GM12878 (cell line): ENCODE data around the gene TEPSIN. TPM values are rescaled to one million over a fixed set of nuclear protein-coding genes. Genes with fewer than 3 reads are reported as not detected.

Experiments used
- ATAC-seq: fragments of 200-7000 bp; cut with Tn5 transposase; 3 replicates; pipeline ENCODE4 v1.9.1; 2020; ENCODE audit warnings: mild to moderate bottlenecking, moderate library complexity
- BruUV-seq: library from RNA; stranded (reverse); fragments of 400-500 nt; replicated peaks from 2 replicates; lab custom pipeline; 2021; lab: Mats Ljungman, UMichigan
- CTCF ChIA-PET: fragments of 300-600 bp; sonication (Branson Sonifier 250); formaldehyde crosslinking; extraction: SDS; loops from one replicate; lab custom pipeline; 2021; ENCODE audit warnings: inconsistent platforms; lab: Yijun Ruan, JAX
- POLR2A ChIA-PET: fragments of 350-600 bp; formaldehyde crosslinking; extraction: SDS; loops from one replicate; lab custom pipeline; 2021; ENCODE audit warnings: inconsistent platforms; lab: Charles Lee
- RAD21 ChIA-PET: fragments of 300-600 bp; sonication (Branson Sonifier 250); formaldehyde crosslinking; loops from one replicate; lab custom pipeline; 2023; ENCODE audit warnings: antibody characterized with exemption; ENCODE audit not compliant: unreplicated experiment; lab: Charles Lee
- SMC1A ChIA-PET: fragments of 300-600 bp; sonication (Branson Sonifier 250); formaldehyde crosslinking; loops from one replicate; lab custom pipeline; 2023; ENCODE audit not compliant: unreplicated experiment, uncharacterized antibody; lab: Charles Lee
- DNase-seq: peaks from one replicate; pipeline ENCODE4 v3.0.0-alpha.2; 2011; ENCODE audit warnings: low read depth, low spot score
- FAIRE-seq: peaks from 3 replicates; lab custom pipeline; 2011; peaks lifted over from hg19 to GRCh38; lab: Jason Lieb, UNC
- H2AFZ ChIP-seq: 2 replicates; pipeline ENCODE4 v1.6.0; 2011; ENCODE audit warnings: low read depth, low read length, control low read depth; ENCODE audit not compliant: control insufficient read depth
- H3K27ac ChIP-seq: 2 replicates; pipeline ENCODE4 v1.5.1; 2011; ENCODE audit warnings: control low read depth; ENCODE audit not compliant: control insufficient read depth, insufficient read depth
- H3K27me3 ChIP-seq, 2 experiments: replicated peaks in 1 of 2; 2 replicates each; pipeline versions ENCODE4 v1.6.0 to v1.6.1; 2011; ENCODE audit warnings: low read length in 1 of 2; ENCODE audit not compliant: control insufficient read depth in 2 of 2, insufficient read depth in 2 of 2
- H3K36me3 ChIP-seq, 2 experiments: 2 replicates each; pipeline ENCODE4 v1.5.1; 2011; ENCODE audit warnings: low read length in 1 of 2; ENCODE audit not compliant: control insufficient read depth in 2 of 2, insufficient read depth in 2 of 2
- H3K4me1 ChIP-seq: 2 replicates; pipeline ENCODE4 v1.6.1; 2011; ENCODE audit warnings: mild to moderate bottlenecking, low read length, moderate library complexity, mixed read lengths; ENCODE audit not compliant: control insufficient read depth, insufficient read depth
- H3K4me2 ChIP-seq: 2 replicates; pipeline ENCODE4 v1.6.0; 2011; ENCODE audit warnings: control low read depth; ENCODE audit not compliant: control insufficient read depth, insufficient read depth
- H3K4me3 ChIP-seq: fragments of 200-600 bp; sonication (generic); 2 replicates; pipeline ENCODE4 v1.5.1; 2016
- H3K79me2 ChIP-seq: 2 replicates; pipeline ENCODE4 v1.6.0; 2011; ENCODE audit warnings: low read length; ENCODE audit not compliant: control insufficient read depth, insufficient read depth
- H3K9ac ChIP-seq: 2 replicates; pipeline ENCODE4 v1.8.0; 2011; ENCODE audit warnings: low read length, control low read depth, mixed read lengths; ENCODE audit not compliant: control insufficient read depth, insufficient read depth
- H3K9me3 ChIP-seq: replicated peaks from 3 replicates; pipeline ENCODE4 v1.5.1; 2011; ENCODE audit warnings: mild to moderate bottlenecking, low read length; ENCODE audit not compliant: control insufficient read depth, insufficient read depth
- H4K20me1 ChIP-seq: 2 replicates; pipeline ENCODE4 v1.6.0; 2011; ENCODE audit not compliant: control insufficient read depth, insufficient read depth
- EP300 ChIP-seq, 2 experiments: fragments of 150-350 bp in 1 of 2; IDR thresholded peaks; 2 replicates each; pipeline ENCODE4 v1.6.1; 2011 to 2012; ENCODE audit warnings: low read depth in 2 of 2, low read length in 2 of 2, borderline replicate concordance in 1 of 2, improper control_type of control experiment in 1 of 2, inconsistent platforms in 1 of 2; ENCODE audit not compliant: control insufficient read depth in 1 of 2
- FOS ChIP-seq: IDR thresholded peaks from 3 replicates; pipeline ENCODE4 v1.6.1; 2011; ENCODE audit warnings: borderline replicate concordance; ENCODE audit not compliant: insufficient read length; ENCODE audit errors: extremely low read depth
- HDGF ChIP-seq: fragments of 450-650 bp; IDR thresholded peaks from 2 replicates; pipeline ENCODE4 v1.6.1; 2016; ENCODE audit warnings: antibody characterized with exemption
- POLR2AphosphoS2 ChIP-seq: IDR thresholded peaks from 2 replicates; pipeline ENCODE4 v1.6.1; 2011; ENCODE audit warnings: low read depth, mild to moderate bottlenecking, low read length, improper control_type of control experiment, moderate library complexity
- RB1 ChIP-seq: fragments of 450-650 bp; formaldehyde crosslinking; IDR thresholded peaks from 2 replicates; pipeline ENCODE4 v1.6.1; 2017; ENCODE audit warnings: mild to moderate bottlenecking, borderline replicate concordance
- RFX5 ChIP-seq: IDR thresholded peaks from 2 replicates; pipeline ENCODE4 v1.6.1; 2011; ENCODE audit warnings: low read depth, low read length, improper control_type of control experiment
- STAT3 ChIP-seq: IDR thresholded peaks from 2 replicates; pipeline ENCODE4 v1.6.1; 2011; ENCODE audit warnings: low read depth, low read length, improper control_type of control experiment
- ZNF217 ChIP-seq: fragments of 450-650 bp; IDR thresholded peaks from 2 replicates; pipeline ENCODE4 v1.6.1; 2017; ENCODE audit warnings: antibody characterized with exemption, mild to moderate bottlenecking
- WGBS: methylation state at CpG from one replicate; pipeline ENCODE4 v1.1.6; 2016; ENCODE audit warnings: low lambda C conversion rate; ENCODE audit not compliant: insufficient replicate concordance, insufficient coverage; ENCODE audit errors: missing lambda C conversion rate; 5-methylcytosine and 5-hydroxymethylcytosine counted together
- in situ Hi-C: fragments of 300-500 bp; cut with MboI; formaldehyde crosslinking; loops from 9 replicates; pipeline ENCODE4 v1.14.3; 2018; ENCODE audit warnings: mixed read lengths
- intact Hi-C: fragments of 100-400 bp; cut with micrococcal nuclease; formaldehyde crosslinking; loops from one replicate; pipeline ENCODE4 v1.14.2; 2022; ENCODE audit not compliant: unreplicated experiment
- polyA plus RNA-seq, 11 experiments: library from polyadenylated mRNA; depleted of rRNA in 4 of 11; unstranded in 6 of 11; stranded (reverse) in 5 of 11; fragments of >200 nt; fragmentation: Nextera tagmentation in 4 of 11; fragmentation: Illumina TruSeq in 1 of 11; extraction: Ambion mirVana in 4 of 11; extraction: Trizol in 1 of 11; gene quantifications; 1 replicate in 1 of 11; 2 replicates in 10 of 11; pipeline versions ENCODE4 v1.2.1 to v1.2.3, GENCODE V29; 2011 to 2016; ENCODE audit warnings: inconsistent platforms in 2 of 11, missing spikeins in 2 of 11, low read depth in 1 of 11
- total RNA-seq, 4 experiments: library from RNA; depleted of rRNA in 3 of 4; stranded (reverse); fragments of >200 nt in 3 of 4; fragmentation: Illumina TruSeq in 1 of 4; extraction: Trizol in 1 of 4; gene quantifications; 2 replicates each; pipeline versions ENCODE4 v1.2.1 to v1.2.3, GENCODE V29; 2013 to 2021
- TF ChIP-seq, protein P1 (sequence below): fragments of 150-350 bp; IDR thresholded peaks from 2 replicates; pipeline ENCODE4 v1.6.1; 2016; ENCODE audit warnings: low read depth, low read length
- TF ChIP-seq, protein P2 (sequence below): IDR thresholded peaks from 2 replicates; pipeline ENCODE4 v1.6.1; 2012; ENCODE audit warnings: low read depth, low read length, improper control_type of control experiment
- TF ChIP-seq, protein P3 (sequence below): IDR thresholded peaks from 2 replicates; pipeline ENCODE4 v1.6.1; 2011; ENCODE audit warnings: low read depth, mild to moderate bottlenecking, low read length, moderate library complexity, borderline replicate concordance; ENCODE audit errors: extremely low read depth

TEPSIN gene
- total and polyA plus RNA-seq, 10 of the 15 experiments (the other 5 are each of a cell fraction or from before 2014, with no cell fraction given), result 0.87 to 36.7 (median 5.3) TPM

DNA sequence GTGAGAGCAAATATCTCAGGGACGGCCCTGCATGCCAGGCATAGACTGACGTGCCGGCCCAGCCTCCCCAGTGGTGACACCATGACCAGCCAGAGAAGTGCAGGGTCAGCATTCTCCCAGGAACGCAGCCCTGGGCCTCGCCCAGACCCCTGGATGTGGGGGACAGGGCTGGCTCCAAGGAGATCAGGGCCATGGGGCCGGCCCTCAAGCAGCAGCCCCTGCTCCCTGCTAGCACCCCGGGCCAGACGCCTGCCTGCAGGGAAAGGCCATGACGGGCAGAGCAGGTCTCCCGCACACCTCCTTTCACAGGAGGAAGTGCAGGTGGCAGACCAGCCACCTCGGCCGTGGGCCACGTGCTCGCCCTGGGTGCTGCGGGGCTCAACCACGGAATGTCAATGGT, 9.8 kb upstream of the TEPSIN start:
- Histone ChIP-seq H3K4me1 (peaks cover 18% of the 10 kb centered on the region), H4K20me1 (no peaks in the 10 kb centered on the region), H3K36me3 (peaks cover 2% of the 10 kb centered on the region in 2 experiments; a peak in 3 of 4 replicates)
- WGBS, result 89% methylated on average over 16 of the region's 16 CpGs
- ATAC-seq, result no peak
- no peak for TF ChIP-seq ZNF217
- TF ChIP-seq, all 136 proteins: peak for 0
- H3K9ac ChIP-seq, result no peak overlapping the region
- DNase-seq (no peak), FAIRE-seq (no peak)
- CTCF ChIA-PET, result no interaction called here
- RAD21 ChIA-PET, result no interaction called here
- no peak overlapping the region for H3K27ac ChIP-seq
- no peak overlapping the region for H2AFZ ChIP-seq
- SMC1A ChIA-PET, result no interaction called here
- H3K79me2 ChIP-seq, result no peaks in the 10 kb centered on the region
- no peak overlapping the region for H3K4me2 ChIP-seq
- H3K27me3 ChIP-seq, result no peaks in the 10 kb centered on the region
- in situ Hi-C loops, result loop anchor here (25.0 kb wide), 1 partner anchor 236 kb away; no protein-coding TSS in a partner anchor
- intact Hi-C loops, result no loop called here
- H3K9me3 ChIP-seq, result no peaks in the 10 kb centered on the region
- POLR2A ChIA-PET, result no interaction called here
- BruUV-seq, result no TSS peak
- H3K4me3 ChIP-seq, result no peak overlapping the region

DNA sequence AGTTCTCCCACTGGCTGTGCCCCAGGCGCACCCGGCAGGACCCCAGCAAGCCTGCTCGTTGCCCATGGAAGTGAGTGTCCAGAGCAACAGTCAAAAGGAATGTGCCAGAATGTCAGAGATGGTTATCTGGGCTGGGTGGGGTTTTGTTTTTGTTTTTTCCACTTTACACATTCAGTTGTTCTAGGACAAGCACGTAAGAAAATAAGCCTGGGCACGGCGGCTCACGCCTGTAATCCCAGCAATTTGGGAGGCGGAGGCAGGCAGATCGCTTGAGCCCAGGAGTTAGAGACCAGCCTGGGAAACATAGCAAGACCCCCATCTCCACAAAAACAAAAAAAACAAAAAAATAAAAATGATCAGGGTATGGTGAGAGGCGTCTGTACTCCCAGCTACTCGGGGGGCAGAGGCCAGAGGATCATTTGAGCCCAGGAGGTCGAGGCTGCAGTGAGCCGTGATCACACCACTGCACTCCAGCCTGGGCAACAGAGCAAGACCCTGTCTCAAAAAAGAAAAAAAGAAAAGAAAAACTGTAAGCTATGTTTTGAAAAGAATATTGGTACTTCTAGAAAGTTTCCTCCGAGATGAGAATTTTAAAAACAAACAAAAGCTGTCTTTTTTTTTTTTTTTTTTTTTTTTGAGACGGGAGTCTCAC, 8.6 kb upstream of the TEPSIN start:
- intact Hi-C loops (no loop called here), in situ Hi-C loops (loop anchor here (25.0 kb wide), 1 partner anchor 235 kb away; no protein-coding TSS in a partner anchor)
- POLR2A ChIA-PET, result interaction anchor here (0.7 kb wide), 3 partner anchors 12 to 623 kb away, joined by 3 to 6 read pairs (median 6); no protein-coding TSS in a partner anchor
- Histone ChIP-seq H3K9ac (no peak overlapping the region), H3K36me3 (peaks cover 2% of the 10 kb centered on the region in 2 experiments; a peak in 3 of 4 replicates), H3K27ac (no peak overlapping the region), H3K9me3 (no peaks in the 10 kb centered on the region), H2AFZ (no peak overlapping the region), H4K20me1 (no peaks in the 10 kb centered on the region), H3K79me2 (no peaks in the 10 kb centered on the region), H3K4me2 (no peak overlapping the region), H3K27me3 (no peaks in the 10 kb centered on the region), H3K4me3 (no peak overlapping the region), H3K4me1 (peaks cover 18% of the 10 kb centered on the region)
- no peak for FAIRE-seq
- SMC1A ChIA-PET, result no interaction called here
- ATAC-seq, result no peak
- 93% methylated on average over 14 of the region's 15 CpGs for WGBS
- CTCF ChIA-PET, result no interaction called here
- RAD21 ChIA-PET, result no interaction called here
- BruUV-seq, result no TSS peak
- DNase-seq, result no peak
- TF ChIP-seq EP300 (IDR thresholded peaks at IDR 0.05; ENCODE audit: borderline replicate concordance in 1 of 2, control insufficient read depth in 1 of 2, low read depth in 2 of 2, low read length in 2 of 2) (no peak), POLR2AphosphoS2 (no peak), RFX5 (no peak), STAT3 (no peak), HDGF (no peak), FOS (no peak), RB1 (no peak)
- TF ChIP-seq, protein P1, sequence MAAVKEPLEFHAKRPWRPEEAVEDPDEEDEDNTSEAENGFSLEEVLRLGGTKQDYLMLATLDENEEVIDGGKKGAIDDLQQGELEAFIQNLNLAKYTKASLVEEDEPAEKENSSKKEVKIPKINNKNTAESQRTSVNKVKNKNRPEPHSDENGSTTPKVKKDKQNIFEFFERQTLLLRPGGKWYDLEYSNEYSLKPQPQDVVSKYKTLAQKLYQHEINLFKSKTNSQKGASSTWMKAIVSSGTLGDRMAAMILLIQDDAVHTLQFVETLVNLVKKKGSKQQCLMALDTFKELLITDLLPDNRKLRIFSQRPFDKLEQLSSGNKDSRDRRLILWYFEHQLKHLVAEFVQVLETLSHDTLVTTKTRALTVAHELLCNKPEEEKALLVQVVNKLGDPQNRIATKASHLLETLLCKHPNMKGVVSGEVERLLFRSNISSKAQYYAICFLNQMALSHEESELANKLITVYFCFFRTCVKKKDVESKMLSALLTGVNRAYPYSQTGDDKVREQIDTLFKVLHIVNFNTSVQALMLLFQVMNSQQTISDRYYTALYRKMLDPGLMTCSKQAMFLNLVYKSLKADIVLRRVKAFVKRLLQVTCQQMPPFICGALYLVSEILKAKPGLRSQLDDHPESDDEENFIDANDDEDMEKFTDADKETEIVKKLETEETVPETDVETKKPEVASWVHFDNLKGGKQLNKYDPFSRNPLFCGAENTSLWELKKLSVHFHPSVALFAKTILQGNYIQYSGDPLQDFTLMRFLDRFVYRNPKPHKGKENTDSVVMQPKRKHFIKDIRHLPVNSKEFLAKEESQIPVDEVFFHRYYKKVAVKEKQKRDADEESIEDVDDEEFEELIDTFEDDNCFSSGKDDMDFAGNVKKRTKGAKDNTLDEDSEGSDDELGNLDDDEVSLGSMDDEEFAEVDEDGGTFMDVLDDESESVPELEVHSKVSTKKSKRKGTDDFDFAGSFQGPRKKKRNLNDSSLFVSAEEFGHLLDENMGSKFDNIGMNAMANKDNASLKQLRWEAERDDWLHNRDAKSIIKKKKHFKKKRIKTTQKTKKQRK, result no peak
- TF ChIP-seq, protein P2, sequence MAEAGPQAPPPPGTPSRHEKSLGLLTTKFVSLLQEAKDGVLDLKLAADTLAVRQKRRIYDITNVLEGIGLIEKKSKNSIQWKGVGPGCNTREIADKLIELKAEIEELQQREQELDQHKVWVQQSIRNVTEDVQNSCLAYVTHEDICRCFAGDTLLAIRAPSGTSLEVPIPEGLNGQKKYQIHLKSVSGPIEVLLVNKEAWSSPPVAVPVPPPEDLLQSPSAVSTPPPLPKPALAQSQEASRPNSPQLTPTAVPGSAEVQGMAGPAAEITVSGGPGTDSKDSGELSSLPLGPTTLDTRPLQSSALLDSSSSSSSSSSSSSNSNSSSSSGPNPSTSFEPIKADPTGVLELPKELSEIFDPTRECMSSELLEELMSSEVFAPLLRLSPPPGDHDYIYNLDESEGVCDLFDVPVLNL, result no peak
- TF ChIP-seq, protein P3, sequence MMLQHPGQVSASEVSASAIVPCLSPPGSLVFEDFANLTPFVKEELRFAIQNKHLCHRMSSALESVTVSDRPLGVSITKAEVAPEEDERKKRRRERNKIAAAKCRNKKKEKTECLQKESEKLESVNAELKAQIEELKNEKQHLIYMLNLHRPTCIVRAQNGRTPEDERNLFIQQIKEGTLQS, result no peak
